H9 (cell line): ENCODE results near the gene SGO2. TPM values are rescaled to one million over a fixed set of nuclear protein-coding genes. Genes with fewer than 3 reads are reported as not detected.

ENCODE experiments used
- DNase-seq: peaks from one replicate; pipeline ENCODE4 v3.0.0-alpha.2; 2017
- H2AFZ ChIP-seq: one replicate; pipeline ENCODE4 v1.6.1; 2013; ENCODE audit warnings: mild to moderate bottlenecking, low read length, control low read depth, moderate library complexity
- H2AK5ac ChIP-seq: 2 replicates; pipeline ENCODE4 v1.6.1; 2013; ENCODE audit warnings: low read length, control low read depth, mixed read lengths; ENCODE audit not compliant: insufficient read length
- H2BK120ac ChIP-seq: one replicate; pipeline ENCODE4 v1.6.1; 2013; ENCODE audit warnings: low read depth, mild to moderate bottlenecking, low read length, control low read depth, inconsistent platforms; ENCODE audit not compliant: poor library complexity, severe bottlenecking
- H2BK12ac ChIP-seq: 2 replicates; pipeline ENCODE4 v1.6.1; 2013; ENCODE audit warnings: low read length, control low read depth, mixed read lengths, low read depth; ENCODE audit not compliant: insufficient read length
- H2BK15ac ChIP-seq: 2 replicates; pipeline ENCODE4 v1.6.1; 2013; ENCODE audit warnings: low read depth, low read length, control low read depth
- H2BK20ac ChIP-seq: one replicate; pipeline ENCODE4 v1.6.1; 2013; ENCODE audit warnings: low read depth, mild to moderate bottlenecking, low read length, control low read depth, inconsistent platforms; ENCODE audit not compliant: poor library complexity, severe bottlenecking
- H2BK5ac ChIP-seq: 2 replicates; pipeline ENCODE4 v1.6.1; 2013; ENCODE audit warnings: low read length, control low read depth, mixed read lengths; ENCODE audit not compliant: insufficient read length
- H3K14ac ChIP-seq: 2 replicates; pipeline ENCODE4 v1.6.1; 2013; ENCODE audit warnings: low read length, control low read depth; ENCODE audit not compliant: insufficient read depth
- H3K18ac ChIP-seq: 2 replicates; pipeline ENCODE4 v1.6.1; 2013; ENCODE audit warnings: low read depth, mild to moderate bottlenecking, mixed read lengths, low read length, control low read depth; ENCODE audit not compliant: insufficient read length
- H3K23ac ChIP-seq: 2 replicates; pipeline ENCODE4 v1.6.1; 2013; ENCODE audit warnings: low read length, control low read depth, mixed read lengths, low read depth; ENCODE audit not compliant: insufficient read length
- H3K23me2 ChIP-seq: 2 replicates; pipeline ENCODE4 v1.6.1; 2013; ENCODE audit warnings: low read depth, mild to moderate bottlenecking, mixed read lengths, low read length, control low read depth; ENCODE audit not compliant: insufficient read length, poor library complexity, severe bottlenecking
- H3K27ac ChIP-seq: 2 replicates; pipeline ENCODE4 v1.5.1; 2013; ENCODE audit warnings: low read length, control low read depth, mixed read lengths, low read depth; ENCODE audit not compliant: insufficient read length
- H3K27me3 ChIP-seq: 2 replicates; pipeline ENCODE4 v1.6.1; 2013; ENCODE audit warnings: low read length, control low read depth, inconsistent platforms; ENCODE audit not compliant: insufficient read depth
- H3K4ac ChIP-seq: 2 replicates; pipeline ENCODE4 v1.6.1; 2013; ENCODE audit warnings: low read depth, mild to moderate bottlenecking, control low read depth, inconsistent platforms, low read length, moderate library complexity
- H3K4me1 ChIP-seq: 2 replicates; pipeline ENCODE4 v1.6.1; 2013; ENCODE audit warnings: low read length, control low read depth, inconsistent platforms; ENCODE audit not compliant: insufficient read depth
- H3K4me2 ChIP-seq: 2 replicates; pipeline ENCODE4 v1.6.1; 2013; ENCODE audit warnings: low read length, control low read depth, mixed read lengths; ENCODE audit not compliant: insufficient read length, insufficient read depth
- H3K56ac ChIP-seq: 2 replicates; pipeline ENCODE4 v1.6.1; 2013; ENCODE audit warnings: low read depth, mild to moderate bottlenecking, mixed read lengths, low read length, control low read depth; ENCODE audit not compliant: insufficient read length
- H3K79me1 ChIP-seq: 2 replicates; pipeline ENCODE4 v1.6.1; 2013; ENCODE audit warnings: low read depth, mild to moderate bottlenecking, moderate library complexity, low read length, control low read depth, inconsistent platforms; ENCODE audit not compliant: insufficient read depth, poor library complexity, severe bottlenecking
- H3K79me2 ChIP-seq: 2 replicates; pipeline ENCODE4 v1.6.1; 2013; ENCODE audit warnings: low read length, control low read depth, inconsistent platforms; ENCODE audit not compliant: insufficient read depth
- H3K9ac ChIP-seq: 2 replicates; pipeline ENCODE4 v1.6.1; 2013; ENCODE audit warnings: low read length, control low read depth, mixed read lengths; ENCODE audit not compliant: insufficient read length; ENCODE audit errors: extremely low read depth
- H3K9me3 ChIP-seq: one replicate; pipeline ENCODE4 v1.6.1; 2013; ENCODE audit warnings: low read depth, low read length, inconsistent platforms; ENCODE audit not compliant: control insufficient read depth
- H3T11ph ChIP-seq: one replicate; pipeline ENCODE4 v1.6.1; 2013; ENCODE audit warnings: mild to moderate bottlenecking, low read length, control low read depth, inconsistent platforms
- H4K20me1 ChIP-seq: one replicate; pipeline ENCODE4 v1.6.1; 2013; ENCODE audit not compliant: control insufficient read depth, insufficient read length, insufficient read depth
- H4K5ac ChIP-seq: 2 replicates; pipeline ENCODE4 v1.6.1; 2013; ENCODE audit warnings: low read depth, mild to moderate bottlenecking, mixed read lengths, low read length, control low read depth; ENCODE audit not compliant: insufficient read length
- H4K8ac ChIP-seq: replicated peaks from 2 replicates; pipeline ENCODE4 v1.6.1; 2013; ENCODE audit warnings: low read length, control low read depth, mixed read lengths, low read depth; ENCODE audit not compliant: insufficient read length
- H4K91ac ChIP-seq: 2 replicates; pipeline ENCODE4 v1.6.1; 2013; ENCODE audit warnings: low read depth, mild to moderate bottlenecking, moderate library complexity, mixed read lengths, low read length, control low read depth; ENCODE audit not compliant: insufficient read length
- H3K27ac Mint-ChIP-seq, 3 experiments: 2 replicates in 2 of 3; 3 replicates in 1 of 3; pipeline ENCODE4 v1.8.0; 2020 to 2021; ENCODE audit warnings: mixed read lengths in 3 of 3, mild to moderate bottlenecking in 1 of 3, moderate library complexity in 1 of 3
- H3K27me3 Mint-ChIP-seq: 2 replicates; pipeline ENCODE4 v1.8.0; 2021; ENCODE audit warnings: low read depth, mild to moderate bottlenecking, moderate library complexity, mixed read lengths
- H3K36me3 Mint-ChIP-seq, 3 experiments: 2 replicates in 2 of 3; 3 replicates in 1 of 3; pipeline ENCODE4 v1.8.0; 2020 to 2021; ENCODE audit warnings: low read depth in 3 of 3, mixed read lengths in 3 of 3; ENCODE audit not compliant: insufficient read depth in 1 of 3
- H3K4me1 Mint-ChIP-seq, 2 experiments: 2 replicates each; pipeline ENCODE4 v1.8.0; 2020; ENCODE audit warnings: mixed read lengths in 2 of 2
- H3K4me3 Mint-ChIP-seq, 2 experiments: 2 replicates in 1 of 2; 3 replicates in 1 of 2; pipeline ENCODE4 v1.8.0; 2020 to 2021; ENCODE audit warnings: mild to moderate bottlenecking in 2 of 2, mixed read lengths in 2 of 2, moderate library complexity in 1 of 2
- H3K9me3 Mint-ChIP-seq, 2 experiments: 2 replicates in 1 of 2; 3 replicates in 1 of 2; pipeline ENCODE4 v1.8.0; 2020; ENCODE audit warnings: mild to moderate bottlenecking in 2 of 2, mixed read lengths in 2 of 2, moderate library complexity in 1 of 2
- WGBS: extraction: QIAGEN DNeasy Blood & Tissue Kit; methylation state at CpG from one replicate; pipeline ENCODE4 v1.1.7; 2013; ENCODE audit warnings: missing lambda C conversion rate, low lambda C conversion rate, mixed read lengths; ENCODE audit not compliant: insufficient read length; ENCODE audit errors: extremely low coverage; 5-methylcytosine and 5-hydroxymethylcytosine counted together
- total RNA-seq: library from RNA; stranded (reverse); gene quantifications from 2 replicates; pipeline ENCODE4 v1.2.1, GENCODE V29; 2021
- TF ChIP-seq, protein P1 (sequence below): fragments of 200-600 bp; sonication (generic); conservative IDR thresholded peaks from 3 replicates; pipeline ENCODE4 v1.8.0; 2021; ENCODE audit warnings: antibody characterized with exemption, mild to moderate bottlenecking

Gene SGO2
- total RNA-seq, 1 experiment from 2014 or later, result 25.6 TPM

DNA sequence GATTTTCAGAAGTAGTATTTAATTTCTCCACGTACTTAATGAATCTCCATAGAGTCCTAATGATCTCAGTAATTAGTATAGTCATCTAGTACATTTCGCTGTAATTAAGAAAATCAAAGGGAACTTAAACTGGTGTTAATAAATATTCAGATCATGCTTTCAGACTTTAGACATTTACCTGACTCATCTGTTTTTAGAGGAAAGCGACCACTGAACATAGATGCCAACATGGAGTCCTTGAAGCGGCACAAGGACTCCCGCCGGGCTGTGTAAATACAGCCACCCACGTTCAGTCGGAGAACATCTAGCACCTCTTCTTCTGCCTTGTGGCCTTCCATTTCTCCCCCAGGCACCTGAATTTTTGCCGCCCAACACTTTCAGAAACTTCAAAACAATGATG lies 19.3 kb upstream of the SGO2 start:
- Histone ChIP-seq H4K5ac (no peak overlapping the region), H2BK20ac (no peak overlapping the region), H3K79me1 (no peaks in the 10 kb centered on the region), H2AK5ac (no peak overlapping the region), H3K14ac (no peak overlapping the region), H3K9me3 (no peaks in the 10 kb centered on the region), H3K56ac (no peak overlapping the region), H2BK12ac (no peak overlapping the region), H3K4me2 (no peak overlapping the region), H3K4ac (no peak overlapping the region), H3T11ph (no peak overlapping the region), H3K23ac (no peak overlapping the region), H2BK5ac (no peak overlapping the region), H2BK120ac (no peak overlapping the region), H4K20me1 (no peaks in the 10 kb centered on the region), H3K4me1 (no peaks in the 10 kb centered on the region; the same call in 1 of the 2 replicates), H3K27ac (no peak overlapping the region), H3K9ac (no peak overlapping the region), H3K18ac (no peak overlapping the region), H2AFZ (no peak overlapping the region), H3K79me2 (no peaks in the 10 kb centered on the region), H4K8ac (no peak overlapping the region), H2BK15ac (no peak overlapping the region), H3K27me3 (no peaks in the 10 kb centered on the region), H3K23me2 (peaks cover 5% of the 10 kb centered on the region), H4K91ac (no peak overlapping the region)
- H3K9me3 Mint-ChIP-seq, result no peaks in the 10 kb centered on the region; a peak in 1 of 5 replicates
- TF ChIP-seq, protein P1, sequence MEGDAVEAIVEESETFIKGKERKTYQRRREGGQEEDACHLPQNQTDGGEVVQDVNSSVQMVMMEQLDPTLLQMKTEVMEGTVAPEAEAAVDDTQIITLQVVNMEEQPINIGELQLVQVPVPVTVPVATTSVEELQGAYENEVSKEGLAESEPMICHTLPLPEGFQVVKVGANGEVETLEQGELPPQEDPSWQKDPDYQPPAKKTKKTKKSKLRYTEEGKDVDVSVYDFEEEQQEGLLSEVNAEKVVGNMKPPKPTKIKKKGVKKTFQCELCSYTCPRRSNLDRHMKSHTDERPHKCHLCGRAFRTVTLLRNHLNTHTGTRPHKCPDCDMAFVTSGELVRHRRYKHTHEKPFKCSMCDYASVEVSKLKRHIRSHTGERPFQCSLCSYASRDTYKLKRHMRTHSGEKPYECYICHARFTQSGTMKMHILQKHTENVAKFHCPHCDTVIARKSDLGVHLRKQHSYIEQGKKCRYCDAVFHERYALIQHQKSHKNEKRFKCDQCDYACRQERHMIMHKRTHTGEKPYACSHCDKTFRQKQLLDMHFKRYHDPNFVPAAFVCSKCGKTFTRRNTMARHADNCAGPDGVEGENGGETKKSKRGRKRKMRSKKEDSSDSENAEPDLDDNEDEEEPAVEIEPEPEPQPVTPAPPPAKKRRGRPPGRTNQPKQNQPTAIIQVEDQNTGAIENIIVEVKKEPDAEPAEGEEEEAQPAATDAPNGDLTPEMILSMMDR, result no peak
- H3K4me3 Mint-ChIP-seq, result no peak overlapping the region
- no CpG with 5 or more reads among the region's 9 CpGs for WGBS
- DNase-seq, result no peak
- H3K27ac Mint-ChIP-seq, result no peak overlapping the region
- no peaks in the 10 kb centered on the region for H3K27me3 Mint-ChIP-seq
- H3K4me1 Mint-ChIP-seq, result peaks cover 11 to 13% of the 10 kb centered on the region in 2 experiments
- H3K36me3 Mint-ChIP-seq, result peaks cover 3 to 10% (median 6%) of the 10 kb centered on the region in 3 experiments; a peak in 6 of 7 replicates
